NCI-H1048 (cell line): ENCODE results near the gene HSPA12B.

Experiments
- DNase-seq: peaks from one replicate; lab custom pipeline; 2025; lab: John Stamatoyannopoulos, UW

Gene HSPA12B

GRCh38 chr20:3749087-3749688, 16.7 kb downstream of the HSPA12B start:
- no peak for DNase-seq

GRCh38 chr20:3749689-3750531, 17.4 kb downstream of the HSPA12B start:
- DNase-seq: no peak

- DNase-seq: no peak
Measured at GRCh38 chr20:3751305-3751674, 18.8 kb downstream of the HSPA12B start.

GRCh38 chr20:3751675-3752385, 19.3 kb downstream of the HSPA12B start:
- DNase-seq: no peak

- DNase-seq: no peak
Measured at GRCh38 chr20:3752386-3752759, 19.9 kb downstream of the HSPA12B start.

- DNase-seq: no peak
Measured at GRCh38 chr20:3753098-3753497, 20.6 kb downstream of the HSPA12B start.

- DNase-seq: no peak
Measured at GRCh38 chr20:3753501-3754275, 21.2 kb downstream of the HSPA12B start.

- DNase-seq: no peak
Measured at GRCh38 chr20:3754276-3754630, 21.8 kb downstream of the HSPA12B start.

GRCh38 chr20:3755269-3755668, 22.8 kb downstream of the HSPA12B start:
- no peak for DNase-seq

- DNase-seq: no peak
Measured at GRCh38 chr20:3755814-3756480, 23.5 kb downstream of the HSPA12B start.

GRCh38 chr20:3757268-3757667, 24.8 kb downstream of the HSPA12B start:
- no peak for DNase-seq

- DNase-seq: no peak
Measured at GRCh38 chr20:3758566-3758965, 26.1 kb downstream of the HSPA12B start.

GRCh38 chr20:3759316-3759823, 26.9 kb downstream of the HSPA12B start:
- DNase-seq: no peak

GRCh38 chr20:3759884-3760283, 27.4 kb downstream of the HSPA12B start:
- no peak for DNase-seq

- DNase-seq: no peak
Measured at GRCh38 chr20:3760655-3761348, 28.3 kb downstream of the HSPA12B start.

- no peak for DNase-seq
Measured at GRCh38 chr20:3763671-3764601, 31.5 kb downstream of the HSPA12B start.

GRCh38 chr20:3764659-3765058, 32.2 kb downstream of the HSPA12B start:
- DNase-seq: no peak

GRCh38 chr20:3765171-3765882, 32.8 kb downstream of the HSPA12B start:
- no peak for DNase-seq

- DNase-seq: no peak
Measured at GRCh38 chr20:3766422-3767109, 34.1 kb downstream of the HSPA12B start.
